Fibroblast of lung (primary cell): Measurements from ENCODE around the gene SERTAD2. TPM values are rescaled to one million over a fixed set of nuclear protein-coding genes. Genes with fewer than 3 reads are reported as not detected.

Experiments
- DNase-seq, 2 donors: peaks; one replicate each; pipeline versions ENCODE4 v3.0.0 to v3.0.0-alpha.2; 2010; ENCODE audit warnings: low read depth in 2 of 2
- H2AFZ ChIP-seq: 2 replicates; pipeline ENCODE4 v1.5.1; 2012; ENCODE audit warnings: low read length, control low read depth, inconsistent platforms
- H3K27ac ChIP-seq: 2 replicates; pipeline ENCODE4 v1.5.1; 2011; ENCODE audit warnings: low read length, control low read depth; ENCODE audit not compliant: insufficient read depth
- H3K27me3 ChIP-seq: 2 replicates; pipeline ENCODE4 v1.5.1; 2011; ENCODE audit warnings: mild to moderate bottlenecking, low read length; ENCODE audit not compliant: control insufficient read depth, insufficient read depth
- H3K36me3 ChIP-seq: 2 replicates; pipeline ENCODE4 v1.5.1; 2011; ENCODE audit warnings: low read length; ENCODE audit not compliant: control insufficient read depth, insufficient read depth
- H3K4me1 ChIP-seq: 2 replicates; pipeline ENCODE4 v1.5.1; 2011; ENCODE audit warnings: low read length; ENCODE audit not compliant: control insufficient read depth, insufficient read depth; ENCODE audit errors: extremely low read depth
- H3K4me2 ChIP-seq: 2 replicates; pipeline ENCODE4 v1.5.1; 2011; ENCODE audit warnings: low read length, control low read depth; ENCODE audit not compliant: insufficient read depth; ENCODE audit errors: extremely low read depth
- H3K4me3 ChIP-seq, 4 experiments: fragments of 200-600 bp in 1 of 4; sonication (generic) in 1 of 4; replicated peaks in 1 of 4; 2 replicates each; pipeline ENCODE4 v1.5.1; 2011 to 2016; ENCODE audit warnings: low read length in 4 of 4, low read depth in 3 of 4, mild to moderate bottlenecking in 3 of 4, control low read depth in 2 of 4, inconsistent platforms in 1 of 4, mixed read lengths in 1 of 4; ENCODE audit not compliant: insufficient read depth in 1 of 4; ENCODE audit errors: control extremely low read depth in 1 of 4
- H3K79me2 ChIP-seq: 2 replicates; pipeline ENCODE4 v1.5.1; 2012; ENCODE audit warnings: mild to moderate bottlenecking, low read length, inconsistent platforms; ENCODE audit not compliant: control insufficient read depth, insufficient read depth
- H3K9ac ChIP-seq: 2 replicates; pipeline ENCODE4 v1.5.1; 2011; ENCODE audit warnings: mild to moderate bottlenecking, low read length, control low read depth; ENCODE audit not compliant: insufficient read depth
- H3K9me3 ChIP-seq: 2 replicates; pipeline ENCODE4 v1.5.1; 2012; ENCODE audit warnings: low read depth, low read length; ENCODE audit not compliant: control insufficient read depth, insufficient read depth
- H4K20me1 ChIP-seq: 2 replicates; pipeline ENCODE4 v1.5.1; 2011; ENCODE audit warnings: low read length; ENCODE audit not compliant: control insufficient read depth, insufficient read depth; ENCODE audit errors: extremely low read depth
- CTCF ChIP-seq, 2 donors: IDR thresholded peaks in 1 of 2; conservative IDR thresholded peaks in 1 of 2; 1 replicate in 1 of 2; 2 replicates in 1 of 2; pipeline ENCODE4 v1.5.1; 2011 to 2012; ENCODE audit warnings: low read length in 2 of 2, control low read depth in 1 of 2, inconsistent platforms in 1 of 2, low read depth in 1 of 2, mild to moderate bottlenecking in 1 of 2
- EZH2 ChIP-seq: IDR thresholded peaks from 2 replicates; pipeline ENCODE4 v1.5.1; 2012; ENCODE audit warnings: low read length, control low read depth, mild to moderate bottlenecking; ENCODE audit errors: missing control alignments
- polyA plus RNA-seq, 2 donors: library from polyadenylated mRNA; depleted of rRNA in 1 of 2; stranded (reverse) in 1 of 2; unstranded in 1 of 2; fragments of >200 nt; gene quantifications; 2 replicates each; pipeline ENCODE4 v1.2.1, GENCODE V29; 2011 to 2012; ENCODE audit warnings: missing spikeins in 1 of 2
- total RNA-seq: library from RNA; depleted of rRNA; stranded (reverse); fragments of >200 nt; gene quantifications from 2 replicates; pipeline ENCODE4 v1.2.1, GENCODE V29; 2014

The SERTAD2 gene
- total and polyA plus RNA-seq, 2 donors (not counting 1 experiment from before 2014, with no cell fraction given), result 15.2 to 16.5 TPM

- Histone ChIP-seq H2AFZ (no peak overlapping the region), H3K27me3 (peaks cover 5% of the 10 kb centered on the region), H3K79me2 (no peaks in the 10 kb centered on the region), H3K9ac (no peak overlapping the region), H3K4me2 (no peak overlapping the region), H3K27ac (no peak overlapping the region), H3K36me3 (no peaks in the 10 kb centered on the region), H3K4me3 (no peak overlapping the region), H3K9me3 (no peaks in the 10 kb centered on the region), H4K20me1 (no peaks in the 10 kb centered on the region), H3K4me1 (no peaks in the 10 kb centered on the region)
- TF ChIP-seq CTCF (conservative IDR thresholded peaks at IDR 0.05 in 1 of 2, IDR thresholded peaks at IDR 0.05 in 1 of 2; ENCODE audit: low read depth in 1 of 2, low read length in 2 of 2) (no peak), EZH2 (no peak)
- no peak for DNase-seq
Measured at GRCh38 chr2:64615192-64615763, 38.4 kb downstream of the SERTAD2 start.

GRCh38 chr2:64613276-64613675 lies 40.4 kb downstream of the SERTAD2 start:
- no peak overlapping the region for H3K9ac ChIP-seq
- H3K36me3 ChIP-seq, result no peaks in the 10 kb centered on the region
- peak in 1 of 2 donors; percentile 59 for DNase-seq
- H4K20me1 ChIP-seq, result no peaks in the 10 kb centered on the region
- H3K79me2 ChIP-seq, result no peaks in the 10 kb centered on the region
- H3K4me2 ChIP-seq, result no peak overlapping the region
- H3K9me3 ChIP-seq, result no peaks in the 10 kb centered on the region
- H3K4me1 ChIP-seq, result peaks cover 2% of the 10 kb centered on the region
- peaks cover 8% of the 10 kb centered on the region for H3K27me3 ChIP-seq
- TF ChIP-seq EZH2, result no peak
- TF ChIP-seq CTCF (conservative IDR thresholded peaks at IDR 0.05 in 1 of 2, IDR thresholded peaks at IDR 0.05 in 1 of 2; ENCODE audit: low read depth in 1 of 2, low read length in 2 of 2), result no peak
- no peak overlapping the region for H2AFZ ChIP-seq
- no peak overlapping the region for H3K4me3 ChIP-seq
- no peak overlapping the region for H3K27ac ChIP-seq

GRCh38 chr2:64612575-64613195 lies 41.0 kb downstream of the SERTAD2 start:
- no peak for DNase-seq
- Histone ChIP-seq H3K4me2 (no peak overlapping the region), H3K36me3 (no peaks in the 10 kb centered on the region), H2AFZ (no peak overlapping the region), H3K4me1 (peaks cover 2% of the 10 kb centered on the region), H3K27ac (no peak overlapping the region), H3K9ac (no peak overlapping the region), H3K4me3 (no peak overlapping the region), H3K79me2 (no peaks in the 10 kb centered on the region), H3K9me3 (no peaks in the 10 kb centered on the region), H3K27me3 (peaks cover 8% of the 10 kb centered on the region), H4K20me1 (no peaks in the 10 kb centered on the region)
- TF ChIP-seq CTCF (conservative IDR thresholded peaks at IDR 0.05 in 1 of 2, IDR thresholded peaks at IDR 0.05 in 1 of 2; ENCODE audit: low read depth in 1 of 2, low read length in 2 of 2) (no peak), EZH2 (peak; percentile 24)
